Aorta (tissue), 5 donors: ENCODE measurements around the gene EIPR1. TPM values are rescaled to one million over a fixed set of nuclear protein-coding genes. Genes with fewer than 3 reads are reported as not detected.

ENCODE experiments used
- ATAC-seq: fragments of 200-7000 bp; cut with Tn5 transposase; one replicate; pipeline ENCODE4 v1.9.1; 2022; ENCODE audit warnings: moderate library complexity; ENCODE audit not compliant: low FRiP score
- DNase-seq, 2 donors: peaks; one replicate each; pipeline ENCODE4 v3.0.0-alpha.2; 2020
- H3K27ac ChIP-seq, 2 donors: one replicate each; pipeline ENCODE4 v1.5.1; 2013; ENCODE audit warnings: low read length in 2 of 2, mild to moderate bottlenecking in 2 of 2, moderate library complexity in 2 of 2, control low read depth in 1 of 2, inconsistent platforms in 1 of 2, low read depth in 1 of 2
- H3K27me3 ChIP-seq, 2 donors: one replicate each; pipeline ENCODE4 v1.6.1; 2013; ENCODE audit warnings: control low read depth in 1 of 2, low read length in 1 of 2, mild to moderate bottlenecking in 1 of 2, moderate library complexity in 1 of 2; ENCODE audit not compliant: insufficient read depth in 2 of 2, control insufficient read depth in 1 of 2
- H3K36me3 ChIP-seq, 2 donors: one replicate each; pipeline ENCODE4 v1.6.1; 2013; ENCODE audit warnings: control low read depth in 1 of 2, low read length in 1 of 2, mild to moderate bottlenecking in 1 of 2; ENCODE audit not compliant: insufficient read depth in 2 of 2, control insufficient read depth in 1 of 2
- H3K4me1 ChIP-seq, 2 donors: one replicate each; pipeline ENCODE4 v1.6.1; 2013; ENCODE audit warnings: low read length in 2 of 2, control low read depth in 1 of 2, mild to moderate bottlenecking in 1 of 2, moderate library complexity in 1 of 2; ENCODE audit not compliant: insufficient read depth in 2 of 2, control insufficient read depth in 1 of 2
- H3K4me3 ChIP-seq, 2 donors: one replicate each; pipeline ENCODE4 v1.5.1; 2013; ENCODE audit warnings: low read length in 2 of 2, control low read depth in 1 of 2, mild to moderate bottlenecking in 1 of 2
- H3K9me3 ChIP-seq: one replicate; pipeline ENCODE4 v1.6.1; 2013; ENCODE audit warnings: mild to moderate bottlenecking, low read length; ENCODE audit not compliant: control insufficient read depth
- WGBS, 2 donors: extraction: QIAGEN DNeasy Blood & Tissue Kit; methylation state at CpG; one replicate each; pipeline ENCODE4 v1.1.7; 2013; 5-methylcytosine and 5-hydroxymethylcytosine counted together
- intact Hi-C, 2 donors: fragments of 100-400 bp; cut with DNase I; formaldehyde crosslinking; loops; one replicate each; pipeline versions ENCODE4 v1.14.2 to v1.15.0; 2022
- polyA plus RNA-seq, 2 donors: library from polyadenylated mRNA; stranded (reverse); fragments of 200-250 nt; gene quantifications; one replicate each; pipeline ENCODE4 v1.2.3, GENCODE V29; 2013
- total RNA-seq, 2 donors: library from RNA; stranded (reverse); fragmentation: NEBNext Ultra II Directional; extraction: Animal tissue kit (Norgen Biotek cat#: 25700); gene quantifications; one replicate each; pipeline ENCODE4 v1.2.1, GENCODE V29; 2021
- donor health status: healthy with polysubstance abuse.
- donor health status: Bipolar disorder and iron deficiency.
- donor health status: DM: no; HTN: no; CAD: no.
- donor health status: DM: no; HTN: no; CAD: no.
- donor health status: DM: yes; HTN: yes; CAD: no.

Gene EIPR1
- total and polyA plus RNA-seq, 4 donors, result 9.7 to 13.7 (median 10.0) TPM

GRCh38 chr2:3207091-3207491 is 170.5 kb downstream of the EIPR1 start:
- ATAC-seq, result no peak
- no peak overlapping the region for H3K27ac ChIP-seq
- no peak for DNase-seq
- H3K9me3 ChIP-seq, result no peaks in the 10 kb centered on the region
- H3K36me3 ChIP-seq, result peaks cover 0 to 6% of the 10 kb centered on the region in 2 donors
- H3K4me3 ChIP-seq, result no peak overlapping the region
- H3K4me1 ChIP-seq, result no peaks in the 10 kb centered on the region
- intact Hi-C loops, result no loop called here
- 88 to 91% methylated on average over 10 of the region's 10 CpGs for WGBS, 2 donors
- H3K27me3 ChIP-seq, result no peaks in the 10 kb centered on the region

- ATAC-seq (no peak), DNase-seq (no peak)
- H3K36me3 ChIP-seq, result peaks cover 0 to 5% of the 10 kb centered on the region in 2 donors
- WGBS, 2 donors, result 98 to 100% methylated on average over 4 of the region's 4 CpGs
- intact Hi-C loops, result no loop called here
- H3K4me1 ChIP-seq, result no peaks in the 10 kb centered on the region
- no peak overlapping the region for H3K27ac ChIP-seq
- H3K4me3 ChIP-seq, result no peak overlapping the region
- no peaks in the 10 kb centered on the region for H3K9me3 ChIP-seq
- H3K27me3 ChIP-seq, result no peaks in the 10 kb centered on the region
Measured at GRCh38 chr2:3205845-3206244, 171.8 kb downstream of the EIPR1 start.

DNA sequence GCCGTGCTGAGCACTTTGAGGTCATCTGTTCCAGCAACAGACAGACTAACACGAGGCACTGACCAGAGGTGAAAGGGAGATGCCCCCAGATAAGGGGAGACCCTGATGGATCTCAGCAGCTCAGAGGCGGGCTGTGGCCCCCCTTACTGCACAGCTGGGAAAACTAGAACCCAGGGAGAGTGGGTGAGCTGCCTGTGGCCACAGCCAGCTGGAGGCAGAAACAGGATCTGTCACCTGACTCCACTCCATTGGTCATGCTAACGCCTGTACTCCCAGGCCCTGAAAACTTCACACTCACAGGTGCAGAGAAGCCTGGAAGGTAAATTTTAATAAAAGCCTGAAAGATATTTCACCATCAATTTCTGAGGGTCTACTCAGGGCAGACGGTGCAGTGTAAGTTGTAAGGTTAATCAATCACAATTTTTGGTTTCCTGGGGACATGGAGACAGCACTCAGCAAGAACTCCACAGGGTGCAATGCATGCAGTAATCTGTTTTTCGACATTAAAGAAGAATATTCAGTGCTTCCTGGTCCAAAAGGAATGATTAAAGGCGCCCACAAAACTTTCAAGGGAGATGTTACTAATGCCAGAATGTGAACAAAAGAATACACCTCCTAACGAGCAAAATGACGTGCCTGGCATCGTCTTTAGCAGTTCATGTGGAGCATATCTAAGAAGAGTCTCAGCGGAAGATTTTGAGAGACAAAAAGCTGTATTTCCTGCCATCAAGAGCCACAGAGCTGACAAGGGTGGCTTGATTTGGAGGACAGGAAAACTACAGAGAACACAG is 173.4 kb downstream of the EIPR1 start:
- no peaks in the 10 kb centered on the region for H3K27me3 ChIP-seq
- no peaks in the 10 kb centered on the region for H3K4me1 ChIP-seq
- WGBS, 2 donors, result 91% methylated on average over 11 of the region's 11 CpGs
- H3K27ac ChIP-seq, result no peak overlapping the region
- peaks cover 0 to 5% of the 10 kb centered on the region in 2 donors for H3K36me3 ChIP-seq
- ATAC-seq, result no peak
- no peak for DNase-seq
- no peak overlapping the region for H3K4me3 ChIP-seq
- no peaks in the 10 kb centered on the region for H3K9me3 ChIP-seq
- intact Hi-C loops, result no loop called here

GRCh38 chr2:3203497-3204019 is 174.1 kb downstream of the EIPR1 start:
- ATAC-seq, result no peak
- intact Hi-C loops, result no loop called here
- WGBS, 2 donors, result 95 to 97% methylated on average over 16 of the region's 16 CpGs

GRCh38 chr2:3202926-3203325 is 174.7 kb downstream of the EIPR1 start:
- no peaks in the 10 kb centered on the region for H3K4me1 ChIP-seq
- intact Hi-C loops, result no loop called here
- H3K27ac ChIP-seq, result no peak overlapping the region
- WGBS, 2 donors, result 94 to 95% methylated on average over 9 of the region's 9 CpGs
- no peaks in the 10 kb centered on the region for H3K36me3 ChIP-seq
- no peaks in the 10 kb centered on the region for H3K27me3 ChIP-seq
- DNase-seq, result peak in 1 of 2 donors; percentile 4
- H3K4me3 ChIP-seq, result no peak overlapping the region
- no peak for ATAC-seq
- H3K9me3 ChIP-seq, result no peaks in the 10 kb centered on the region

More at GRCh38 chr2:3203497-3204019, 174.1 kb downstream of the EIPR1 start:
- H3K9me3 ChIP-seq, result no peaks in the 10 kb centered on the region
- H3K4me3 ChIP-seq, result no peak overlapping the region
- no peaks in the 10 kb centered on the region for H3K27me3 ChIP-seq
- H3K27ac ChIP-seq, result no peak overlapping the region
- H3K36me3 ChIP-seq, result peaks cover 0 to 1% of the 10 kb centered on the region in 2 donors
- DNase-seq, result peak in 1 of 2 donors; percentile 24
- H3K4me1 ChIP-seq, result no peaks in the 10 kb centered on the region

DNA sequence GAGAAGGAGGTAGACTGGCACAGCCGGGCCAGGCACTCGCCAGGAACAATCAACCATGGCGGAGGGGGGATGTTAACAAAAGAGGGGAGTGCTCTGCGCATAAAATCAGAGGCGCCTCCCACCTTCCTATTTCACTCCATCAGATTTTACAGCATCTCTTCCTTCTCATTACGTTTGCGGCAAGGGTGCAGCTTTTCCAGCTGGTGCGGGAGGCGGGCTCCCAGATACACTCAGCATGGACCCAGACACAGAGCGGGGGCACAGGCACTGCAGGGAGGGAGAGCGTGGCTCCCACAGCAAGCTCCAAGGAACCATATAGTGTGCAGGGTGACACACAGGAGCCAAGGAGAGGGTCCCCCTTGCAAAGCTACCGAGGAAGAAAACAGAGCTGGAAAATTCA is 176.3 kb downstream of the EIPR1 start:
- intact Hi-C loops, result no loop called here
- Histone ChIP-seq H3K27ac (no peak overlapping the region), H3K27me3 (no peaks in the 10 kb centered on the region), H3K9me3 (no peaks in the 10 kb centered on the region), H3K36me3 (peaks cover 0 to 1% of the 10 kb centered on the region in 2 donors), H3K4me3 (no peak overlapping the region), H3K4me1 (no peaks in the 10 kb centered on the region)
- ATAC-seq (no peak), DNase-seq (peak in 1 of 2 donors; percentile 6)
- WGBS, 2 donors, result 96% methylated on average over 12 of the region's 12 CpGs

DNA sequence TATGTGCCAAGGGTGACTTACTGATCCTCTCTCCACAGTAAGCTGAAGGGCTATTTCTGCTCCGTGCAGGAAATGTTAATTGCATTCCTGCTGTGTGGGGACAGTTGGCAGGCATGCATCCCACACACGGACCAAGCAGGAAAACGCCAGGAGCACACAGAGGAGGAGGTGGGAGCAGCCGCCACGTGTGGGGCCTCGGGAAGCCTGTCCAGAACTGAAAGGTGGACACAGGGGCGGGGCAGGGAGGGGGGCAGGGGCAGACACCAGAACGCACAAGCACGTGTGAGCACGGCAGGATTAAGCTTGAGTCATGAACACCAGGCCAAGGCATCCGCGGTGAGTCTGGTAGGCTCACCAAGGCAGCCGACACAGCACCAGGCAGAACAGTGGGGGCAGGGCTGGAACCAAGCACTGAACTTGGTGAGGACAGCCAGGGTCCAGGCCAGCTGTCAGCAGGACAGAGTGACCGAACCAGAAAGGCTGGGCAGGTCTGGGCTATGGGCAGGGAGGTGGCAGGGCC is 177.1 kb downstream of the EIPR1 start:
- ATAC-seq, result no peak
- Histone ChIP-seq H3K36me3 (peaks cover 0 to 1% of the 10 kb centered on the region in 2 donors), H3K4me1 (no peaks in the 10 kb centered on the region), H3K4me3 (no peak overlapping the region), H3K9me3 (no peaks in the 10 kb centered on the region), H3K27ac (no peak overlapping the region), H3K27me3 (no peaks in the 10 kb centered on the region)
- intact Hi-C loops, result no loop called here
- WGBS, 2 donors, result 64 to 71% methylated on average over 14 of the region's 14 CpGs
- no peak for DNase-seq

DNA sequence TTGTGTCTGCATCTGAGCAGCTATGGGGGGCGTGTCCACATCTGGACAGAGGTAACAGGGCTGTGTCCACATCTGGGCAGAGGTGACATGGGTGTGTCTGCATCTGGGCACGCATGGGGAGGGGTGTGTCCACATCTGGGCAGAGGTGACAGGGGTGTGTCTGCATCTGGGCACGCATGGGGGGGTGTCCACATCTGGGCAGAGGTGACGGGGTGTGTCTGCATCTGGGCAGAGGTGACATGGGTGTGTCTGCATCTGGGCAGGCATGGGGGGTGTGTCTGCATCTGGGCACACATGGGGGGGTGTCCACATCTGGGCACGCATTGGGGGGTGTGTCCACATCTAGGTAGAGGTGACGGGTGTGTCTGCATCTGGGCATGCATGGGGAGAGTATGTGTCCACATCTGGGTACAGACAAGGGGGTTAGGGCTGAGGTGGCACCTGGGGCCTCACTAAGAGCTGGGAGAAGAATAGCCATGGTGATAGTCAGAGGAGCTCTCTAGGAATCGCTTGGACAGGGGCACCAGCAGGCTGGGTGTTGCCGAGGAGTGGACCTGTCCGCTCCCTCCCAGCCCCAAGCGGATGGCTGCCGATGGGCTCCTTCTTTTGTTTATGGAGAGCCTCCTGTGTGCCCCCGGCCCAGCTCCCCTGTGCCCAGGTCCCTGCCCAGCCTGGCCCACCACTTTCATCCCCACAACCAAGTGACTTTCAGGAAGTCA is 177.8 kb downstream of the EIPR1 start:
- no peak for ATAC-seq
- H3K36me3 ChIP-seq, result peaks cover 0 to 5% of the 10 kb centered on the region in 2 donors
- no peak overlapping the region for H3K4me3 ChIP-seq
- intact Hi-C loops, result no loop called here
- 87 to 89% methylated on average over 12 of the region's 12 CpGs for WGBS, 2 donors
- H3K4me1 ChIP-seq, result no peaks in the 10 kb centered on the region
- H3K27me3 ChIP-seq, result no peaks in the 10 kb centered on the region
- DNase-seq, result peak in 1 of 2 donors; percentile 22
- no peaks in the 10 kb centered on the region for H3K9me3 ChIP-seq
- no peak overlapping the region for H3K27ac ChIP-seq
